ENCODE results near the gene PRODH2. TPM values are rescaled to one million over a fixed set of nuclear protein-coding genes. Genes with fewer than 3 reads are reported as not detected.

Gene PRODH2
- total RNA-seq, 2 experiments from 2014 or later = not detected

- CTCF ChIA-PET = no interaction called here
- POLR2A ChIA-PET = interaction anchor here (1.1 kb wide), 1 partner anchor 242 kb away, joined by 3 read pairs; no protein-coding TSS in a partner anchor
Measured at GRCh38 chr19:35751839-35752745, 60.6 kb downstream of the PRODH2 start.

GRCh38 chr19:35750167-35750566 lies 62.5 kb downstream of the PRODH2 start:
- ChIA-PET POLR2A (no interaction called here), CTCF (no interaction called here)

Other genes starting within 250 kb of the PRODH2 start
- not detected for gene ATP4A, start 249.2 kb downstream of the PRODH2 start, total RNA-seq
- not detected for gene PMIS2, start 226.7 kb downstream of the PRODH2 start, total RNA-seq
- gene HAUS5, start 200.1 kb downstream of the PRODH2 start, total RNA-seq = 10 to 100 TPM; 38.8 to 40.9 TPM
- 100 to 1,000 TPM; 102 to 104 TPM for gene RBM42, start 183.8 kb downstream of the PRODH2 start, total RNA-seq
- 1 to 10 TPM; 2.0 to 2.1 TPM for gene ETV2, start 171.1 kb downstream of the PRODH2 start, total RNA-seq
- gene COX6B1, start 164.5 kb downstream of the PRODH2 start, total RNA-seq = 100 to 1,000 TPM; 426 to 431 TPM
- under 1 TPM; 0.23 to 0.38 TPM for gene UPK1A, start 146.3 kb downstream of the PRODH2 start, total RNA-seq
- 100 to 1,000 TPM; 278 to 282 TPM for gene ZBTB32, start 108.3 kb downstream of the PRODH2 start, total RNA-seq
- gene KMT2B, start 94.8 kb downstream of the PRODH2 start, total RNA-seq = 10 to 100 TPM; 52.0 to 53.1 TPM
- 10 to 100 TPM; 82.6 to 85.6 TPM for gene IGFLR1, start 70.4 kb downstream of the PRODH2 start, total RNA-seq
- gene U2AF1L4, start 67.4 kb downstream of the PRODH2 start, total RNA-seq = 10 to 100 TPM; 24.9 to 26.6 TPM
- gene PSENEN, start 67.2 kb downstream of the PRODH2 start, total RNA-seq = 10 to 100 TPM; 50.8 to 53.4 TPM
- gene LIN37, start 64.3 kb downstream of the PRODH2 start, total RNA-seq = 10 to 100 TPM in 1 of 2 experiments, 1 to 10 TPM in 1; 7.3 to 10.5 TPM
- gene HSPB6, start 55.8 kb downstream of the PRODH2 start, total RNA-seq = under 1 TPM in 1 of 2 experiments, not detected in 1; 0.21 TPM
- 10 to 100 TPM; 33.7 to 37.0 TPM for gene PROSER3, start 54.7 kb downstream of the PRODH2 start, total RNA-seq
- 10 to 100 TPM; 12.0 to 16.5 TPM for gene ARHGAP33, start 37.3 kb downstream of the PRODH2 start, total RNA-seq
- gene NPHS1, start 39.7 kb upstream of the PRODH2 start, total RNA-seq = not detected
- gene KIRREL2, start 44.1 kb upstream of the PRODH2 start, total RNA-seq = 1 to 10 TPM; 1.0 TPM
- gene APLP1, start 55.7 kb upstream of the PRODH2 start, total RNA-seq = 1 to 10 TPM in 1 of 2 experiments, under 1 TPM in 1; 0.61 to 1.7 TPM
- 10 to 100 TPM; 80.2 to 85.9 TPM for gene NFKBID, start 87.7 kb upstream of the PRODH2 start, total RNA-seq
- 10 to 100 TPM; 63.0 to 66.2 TPM for gene HCST, start 89.7 kb upstream of the PRODH2 start, total RNA-seq
- not detected for gene TYROBP, start 95.5 kb upstream of the PRODH2 start, total RNA-seq
- 10 to 100 TPM; 11.8 TPM for gene LRFN3, start 123.5 kb upstream of the PRODH2 start, total RNA-seq
- 10 to 100 TPM; 22.6 to 26.0 TPM for gene SDHAF1, start 182.3 kb upstream of the PRODH2 start, total RNA-seq
- 1 to 10 TPM; 1.2 to 1.4 TPM for gene SYNE4, start 196.0 kb upstream of the PRODH2 start, total RNA-seq
- gene ALKBH6, start 201.4 kb upstream of the PRODH2 start, total RNA-seq = 10 to 100 TPM; 35.2 to 36.7 TPM
- under 1 TPM; 0.06 to 0.21 TPM for gene CLIP3, start 220.0 kb upstream of the PRODH2 start, total RNA-seq
- 1 to 10 TPM; 2.0 TPM for gene THAP8, start 241.4 kb upstream of the PRODH2 start, total RNA-seq
- gene WDR62, start 242.1 kb upstream of the PRODH2 start, total RNA-seq = 10 to 100 TPM; 18.6 to 19.2 TPM

Data from activated CD8-positive, alpha-beta memory T cell treated with anti-CD3 and anti-CD28 coated beads for 36 hours (primary cell).